Osteoblast (primary cell): ENCODE results near the gene DMRTA1. TPM values are rescaled to one million over a fixed set of nuclear protein-coding genes. Genes with fewer than 3 reads are reported as not detected.
A peak's percentile ranks its signal among the peaks of the same experiment; 100 is the strongest.

ENCODE experiments used
- DNase-seq: peaks from one replicate; pipeline ENCODE4 v3.0.0; 2011; ENCODE audit warnings: low spot score, mixed read lengths; ENCODE audit not compliant: insufficient read length; ENCODE audit errors: missing footprints
- H2AFZ ChIP-seq: 2 replicates; pipeline ENCODE4 v1.6.0; 2011; ENCODE audit warnings: mild to moderate bottlenecking, low read length
- H3K27ac ChIP-seq: 2 replicates; pipeline ENCODE4 v1.5.1; 2011; ENCODE audit warnings: mild to moderate bottlenecking, low read depth, low read length, moderate library complexity
- H3K27me3 ChIP-seq: 2 replicates; pipeline ENCODE4 v1.6.0; 2012; ENCODE audit warnings: mild to moderate bottlenecking, control low read depth, inconsistent platforms, low read length, moderate library complexity; ENCODE audit not compliant: insufficient read depth
- H3K36me3 ChIP-seq: 2 replicates; pipeline ENCODE4 v1.5.1; 2011; ENCODE audit warnings: mild to moderate bottlenecking, low read length, control low read depth, moderate library complexity; ENCODE audit not compliant: insufficient read depth
- H3K4me1 ChIP-seq: 2 replicates; pipeline ENCODE4 v1.5.1; 2011; ENCODE audit warnings: mild to moderate bottlenecking, low read length, control low read depth, moderate library complexity; ENCODE audit not compliant: insufficient read depth
- H3K4me2 ChIP-seq: 2 replicates; pipeline ENCODE4 v1.6.0; 2011; ENCODE audit warnings: mild to moderate bottlenecking, low read length; ENCODE audit not compliant: insufficient read depth
- H3K4me3 ChIP-seq: fragments of 200-600 bp; sonication (generic); 3 replicates; pipeline ENCODE4 v1.5.1; 2012; ENCODE audit warnings: mild to moderate bottlenecking, low read length, inconsistent platforms; ENCODE audit not compliant: insufficient read depth
- H3K79me2 ChIP-seq: 2 replicates; pipeline ENCODE4 v1.6.0; 2012; ENCODE audit warnings: mild to moderate bottlenecking, low read length, control low read depth, inconsistent platforms; ENCODE audit not compliant: insufficient read depth
- H3K9me3 ChIP-seq: 2 replicates; pipeline ENCODE4 v1.5.1; 2011; ENCODE audit warnings: low read depth, low read length, control low read depth
- H4K20me1 ChIP-seq: 2 replicates; pipeline ENCODE4 v1.6.0; 2012; ENCODE audit warnings: mild to moderate bottlenecking, low read length, control low read depth; ENCODE audit not compliant: insufficient read depth
- total RNA-seq: library from RNA; depleted of rRNA; stranded (reverse); fragments of >200 nt; gene quantifications from 2 replicates; pipeline ENCODE4 v1.2.3, GENCODE V29; 2012
- TF ChIP-seq, protein P1 (sequence below): IDR thresholded peaks from 2 replicates; pipeline ENCODE4 v1.5.1; 2011; ENCODE audit warnings: mild to moderate bottlenecking, low read depth, low read length, moderate library complexity; ENCODE audit errors: extremely low read depth

Gene DMRTA1, protein sequence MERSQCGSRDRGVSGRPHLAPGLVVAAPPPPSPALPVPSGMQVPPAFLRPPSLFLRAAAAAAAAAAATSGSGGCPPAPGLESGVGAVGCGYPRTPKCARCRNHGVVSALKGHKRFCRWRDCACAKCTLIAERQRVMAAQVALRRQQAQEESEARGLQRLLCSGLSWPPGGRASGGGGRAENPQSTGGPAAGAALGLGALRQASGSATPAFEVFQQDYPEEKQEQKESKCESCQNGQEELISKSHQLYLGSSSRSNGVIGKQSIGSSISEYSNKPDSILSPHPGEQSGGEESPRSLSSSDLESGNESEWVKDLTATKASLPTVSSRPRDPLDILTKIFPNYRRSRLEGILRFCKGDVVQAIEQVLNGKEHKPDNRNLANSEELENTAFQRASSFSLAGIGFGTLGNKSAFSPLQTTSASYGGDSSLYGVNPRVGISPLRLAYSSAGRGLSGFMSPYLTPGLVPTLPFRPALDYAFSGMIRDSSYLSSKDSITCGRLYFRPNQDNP
- total RNA-seq, result 4.3 and 5.3 TPM in 2 replicates

DNA sequence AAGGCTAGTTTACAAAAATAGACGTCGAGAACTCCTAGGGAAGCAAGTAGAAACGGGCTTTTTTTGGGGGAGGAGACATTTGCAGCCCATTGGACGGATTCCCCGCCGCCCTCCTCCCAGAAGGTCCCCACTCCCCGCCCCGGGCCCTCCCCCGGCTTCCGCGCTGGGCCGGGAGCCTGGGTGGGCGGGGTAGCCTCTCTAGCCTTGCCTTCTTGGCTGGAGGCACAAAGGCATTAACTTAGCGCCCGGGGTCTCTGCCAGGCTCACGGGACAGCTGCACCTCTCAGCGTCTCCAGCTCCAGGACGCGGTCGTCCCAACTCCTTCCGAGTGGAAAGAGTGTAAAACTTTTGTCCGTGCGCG lies at the start of gene DMRTA1:
Gene DMRTA1, plus strand, starts transcription at position 236 of the 361 bp plus-strand sequence. CDS start 242 bp downstream, outside the sequence.
- H3K27ac ChIP-seq, result no peak within 1 kb of the TSS
- no peaks in the 10 kb centered on the region for H4K20me1 ChIP-seq
- DNase-seq, result peak; percentile 95

DNA sequence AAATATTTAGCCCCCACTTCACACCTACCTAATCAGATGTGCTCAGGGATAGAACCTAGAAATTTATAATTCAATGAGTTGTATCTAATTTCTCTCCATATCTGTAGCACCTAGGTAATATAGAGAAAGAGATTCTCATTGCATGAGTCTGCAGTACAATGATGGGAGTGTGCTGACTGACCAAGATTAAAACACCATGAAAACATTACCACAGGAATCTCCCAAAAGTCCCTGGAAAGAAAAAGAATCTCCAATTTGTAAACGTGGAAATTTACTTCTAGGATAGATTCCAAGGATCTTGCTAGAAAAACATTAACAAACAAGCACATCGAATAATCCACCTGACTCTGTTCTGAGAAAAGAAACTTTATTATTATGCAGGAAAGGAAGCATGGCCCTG lies 45.0 kb upstream of the DMRTA1 start:
- H3K27me3 ChIP-seq, result no peaks in the 10 kb centered on the region
- no peaks in the 10 kb centered on the region for H3K9me3 ChIP-seq
- no peak overlapping the region for H3K4me3 ChIP-seq
- no peaks in the 10 kb centered on the region for H3K36me3 ChIP-seq
- peak; percentile 10 for DNase-seq
- no peaks in the 10 kb centered on the region for H3K79me2 ChIP-seq
- no peak overlapping the region for H3K27ac ChIP-seq
- H2AFZ ChIP-seq, result no peak overlapping the region
- no peak overlapping the region for H3K4me2 ChIP-seq
- H3K4me1 ChIP-seq, result no peaks in the 10 kb centered on the region
- TF ChIP-seq, protein P1, sequence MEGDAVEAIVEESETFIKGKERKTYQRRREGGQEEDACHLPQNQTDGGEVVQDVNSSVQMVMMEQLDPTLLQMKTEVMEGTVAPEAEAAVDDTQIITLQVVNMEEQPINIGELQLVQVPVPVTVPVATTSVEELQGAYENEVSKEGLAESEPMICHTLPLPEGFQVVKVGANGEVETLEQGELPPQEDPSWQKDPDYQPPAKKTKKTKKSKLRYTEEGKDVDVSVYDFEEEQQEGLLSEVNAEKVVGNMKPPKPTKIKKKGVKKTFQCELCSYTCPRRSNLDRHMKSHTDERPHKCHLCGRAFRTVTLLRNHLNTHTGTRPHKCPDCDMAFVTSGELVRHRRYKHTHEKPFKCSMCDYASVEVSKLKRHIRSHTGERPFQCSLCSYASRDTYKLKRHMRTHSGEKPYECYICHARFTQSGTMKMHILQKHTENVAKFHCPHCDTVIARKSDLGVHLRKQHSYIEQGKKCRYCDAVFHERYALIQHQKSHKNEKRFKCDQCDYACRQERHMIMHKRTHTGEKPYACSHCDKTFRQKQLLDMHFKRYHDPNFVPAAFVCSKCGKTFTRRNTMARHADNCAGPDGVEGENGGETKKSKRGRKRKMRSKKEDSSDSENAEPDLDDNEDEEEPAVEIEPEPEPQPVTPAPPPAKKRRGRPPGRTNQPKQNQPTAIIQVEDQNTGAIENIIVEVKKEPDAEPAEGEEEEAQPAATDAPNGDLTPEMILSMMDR, result no peak
- H4K20me1 ChIP-seq, result no peaks in the 10 kb centered on the region

More for the DNA sequence above, at the start of gene DMRTA1:
- peaks cover 3% of the 10 kb centered on the region for H3K4me1 ChIP-seq
- peak within 1 kb of the TSS; percentile 89 for H2AFZ ChIP-seq
- peak within 1 kb of the TSS; percentile 72 for H3K4me3 ChIP-seq
- TF ChIP-seq, protein P1, result no peak
- peaks cover 35% of the 10 kb centered on the region for H3K27me3 ChIP-seq
- no peaks in the 10 kb centered on the region for H3K9me3 ChIP-seq
- H3K79me2 ChIP-seq, result no peaks in the 10 kb centered on the region
- H3K4me2 ChIP-seq, result peak within 1 kb of the TSS; percentile 78
- H3K36me3 ChIP-seq, result no peaks in the 10 kb centered on the region

DNA sequence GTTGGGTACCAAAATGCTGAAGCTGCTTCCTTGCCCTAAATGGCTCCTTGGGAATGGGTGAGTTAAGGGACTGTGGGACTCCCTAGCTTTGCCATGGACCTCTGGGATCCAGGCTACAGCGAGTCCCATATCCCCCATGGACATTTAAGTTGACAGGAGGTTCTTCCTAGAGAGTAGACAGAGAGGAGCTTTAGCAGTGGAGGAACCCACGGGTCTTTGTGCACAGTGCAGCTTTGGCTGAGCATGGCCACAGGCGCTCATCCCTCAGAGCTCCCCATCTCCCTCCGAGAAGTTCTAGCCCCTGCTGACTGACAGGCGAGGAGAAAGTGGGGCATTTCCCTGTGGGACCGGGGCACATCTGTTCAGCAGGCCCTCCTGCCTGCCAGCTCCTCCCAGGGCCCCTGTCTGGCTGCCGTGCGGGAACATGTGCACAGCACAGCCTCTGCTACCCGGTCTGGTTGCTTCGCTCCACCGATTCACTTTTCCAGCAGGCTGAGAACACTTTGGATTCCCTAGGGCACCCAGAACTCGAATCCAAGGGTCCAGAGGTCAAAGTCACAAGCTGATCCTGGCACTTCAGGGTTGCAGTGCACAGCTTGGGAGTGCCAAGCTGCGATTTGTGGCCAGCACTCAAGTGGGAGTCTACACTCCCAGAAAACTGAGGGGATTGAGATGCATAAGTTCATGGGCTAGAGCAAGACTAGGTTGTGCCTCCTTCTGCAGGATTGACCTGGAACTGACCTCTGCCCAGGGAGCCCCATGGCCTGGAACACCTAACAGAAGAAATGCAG lies 40.6 kb upstream of the DMRTA1 start:
- no peaks in the 10 kb centered on the region for H3K36me3 ChIP-seq
- no peak overlapping the region for H3K4me2 ChIP-seq
- no peaks in the 10 kb centered on the region for H3K79me2 ChIP-seq
- DNase-seq, result peak; percentile 63
- no peak overlapping the region for H3K4me3 ChIP-seq
- H4K20me1 ChIP-seq, result no peaks in the 10 kb centered on the region
- no peaks in the 10 kb centered on the region for H3K27me3 ChIP-seq
- TF ChIP-seq, protein P1, result no peak
- no peak overlapping the region for H3K27ac ChIP-seq
- no peak overlapping the region for H2AFZ ChIP-seq
- no peaks in the 10 kb centered on the region for H3K4me1 ChIP-seq
- no peaks in the 10 kb centered on the region for H3K9me3 ChIP-seq

DNA sequence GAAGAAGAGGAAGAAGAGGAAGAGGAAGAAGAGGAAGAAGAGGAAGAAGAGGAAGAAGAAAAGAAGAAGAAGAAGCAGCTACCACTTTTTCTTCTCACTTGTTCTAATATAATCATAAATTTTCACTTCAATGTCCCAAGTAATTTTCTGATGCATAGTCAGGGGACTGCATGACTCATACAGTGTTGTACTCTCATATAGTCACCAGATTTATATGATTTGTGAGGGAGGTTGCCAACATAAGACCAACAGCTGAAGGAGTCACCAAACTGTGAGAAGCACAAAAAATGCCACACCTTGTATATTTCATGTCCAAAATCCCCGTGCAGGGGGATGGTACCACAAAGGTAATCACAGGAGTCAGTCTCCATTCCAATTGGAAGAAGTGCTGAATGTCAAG lies 32.7 kb upstream of the DMRTA1 start:
- TF ChIP-seq, protein P1, result no peak
- no peaks in the 10 kb centered on the region for H4K20me1 ChIP-seq
- H3K4me1 ChIP-seq, result peaks cover 2% of the 10 kb centered on the region
- H3K27ac ChIP-seq, result no peak overlapping the region
- H3K27me3 ChIP-seq, result no peaks in the 10 kb centered on the region
- H3K9me3 ChIP-seq, result no peaks in the 10 kb centered on the region
- no peaks in the 10 kb centered on the region for H3K79me2 ChIP-seq
- no peak overlapping the region for H3K4me3 ChIP-seq
- H3K4me2 ChIP-seq, result no peak overlapping the region
- no peaks in the 10 kb centered on the region for H3K36me3 ChIP-seq
- no peak for DNase-seq
- no peak overlapping the region for H2AFZ ChIP-seq
